HL-60 (cell line): ENCODE results near the gene ISL2.

ENCODE experiments used
- POLR2AphosphoS5 ChIP-seq: IDR thresholded peaks from 2 replicates; pipeline ENCODE4 v1.6.1; 2012; ENCODE audit warnings: low read depth
- SPI1 ChIP-seq: IDR thresholded peaks from 2 replicates; pipeline ENCODE4 v1.6.1; 2012; ENCODE audit warnings: low read depth, mild to moderate bottlenecking, borderline replicate concordance
- TF ChIP-seq, protein P1 (sequence below): IDR thresholded peaks from one replicate; pipeline ENCODE4 v1.5.1; 2011; ENCODE audit warnings: low read length, control low read depth, inconsistent platforms; ENCODE audit not compliant: insufficient read depth

DNA sequence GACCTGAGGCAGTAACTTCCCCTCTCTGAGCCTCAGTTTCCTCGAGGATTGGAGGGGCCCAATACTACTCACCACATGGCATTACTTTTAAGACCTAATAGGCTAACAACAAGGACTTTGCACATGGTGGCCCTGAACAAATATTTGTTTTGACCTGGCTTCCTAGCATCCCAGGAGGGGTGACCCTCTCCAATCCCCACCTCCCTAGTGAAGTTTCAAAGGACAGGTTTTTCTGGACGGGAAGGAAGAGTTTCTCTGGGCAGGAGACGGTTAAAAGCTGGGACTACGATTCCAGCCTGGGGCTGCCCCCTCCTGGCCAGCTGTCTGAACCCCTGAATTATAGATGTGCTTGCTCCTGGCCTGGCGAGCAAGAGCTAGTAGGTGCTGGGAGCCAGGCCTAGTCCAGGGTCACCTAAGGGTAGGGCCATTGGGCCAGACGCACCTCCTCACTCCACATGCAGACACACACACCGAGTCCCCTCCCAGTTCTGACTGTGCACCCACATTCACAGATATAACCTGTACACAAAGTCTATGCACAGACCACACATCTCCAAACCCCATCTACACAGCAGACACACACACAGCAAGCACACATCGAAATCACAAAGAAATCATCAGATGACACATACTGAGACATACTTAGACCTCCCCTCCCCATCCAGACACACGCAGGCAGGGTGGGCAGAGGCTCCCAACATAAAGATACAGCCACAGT lies 2.7 kb upstream of the ISL2 start:
- TF ChIP-seq, protein P1, sequence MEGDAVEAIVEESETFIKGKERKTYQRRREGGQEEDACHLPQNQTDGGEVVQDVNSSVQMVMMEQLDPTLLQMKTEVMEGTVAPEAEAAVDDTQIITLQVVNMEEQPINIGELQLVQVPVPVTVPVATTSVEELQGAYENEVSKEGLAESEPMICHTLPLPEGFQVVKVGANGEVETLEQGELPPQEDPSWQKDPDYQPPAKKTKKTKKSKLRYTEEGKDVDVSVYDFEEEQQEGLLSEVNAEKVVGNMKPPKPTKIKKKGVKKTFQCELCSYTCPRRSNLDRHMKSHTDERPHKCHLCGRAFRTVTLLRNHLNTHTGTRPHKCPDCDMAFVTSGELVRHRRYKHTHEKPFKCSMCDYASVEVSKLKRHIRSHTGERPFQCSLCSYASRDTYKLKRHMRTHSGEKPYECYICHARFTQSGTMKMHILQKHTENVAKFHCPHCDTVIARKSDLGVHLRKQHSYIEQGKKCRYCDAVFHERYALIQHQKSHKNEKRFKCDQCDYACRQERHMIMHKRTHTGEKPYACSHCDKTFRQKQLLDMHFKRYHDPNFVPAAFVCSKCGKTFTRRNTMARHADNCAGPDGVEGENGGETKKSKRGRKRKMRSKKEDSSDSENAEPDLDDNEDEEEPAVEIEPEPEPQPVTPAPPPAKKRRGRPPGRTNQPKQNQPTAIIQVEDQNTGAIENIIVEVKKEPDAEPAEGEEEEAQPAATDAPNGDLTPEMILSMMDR, result no peak
- TF ChIP-seq SPI1 (no peak), POLR2AphosphoS5 (no peak)
